ENCODE measurements around the gene OR4F15.

The OR4F15 gene

DNA sequence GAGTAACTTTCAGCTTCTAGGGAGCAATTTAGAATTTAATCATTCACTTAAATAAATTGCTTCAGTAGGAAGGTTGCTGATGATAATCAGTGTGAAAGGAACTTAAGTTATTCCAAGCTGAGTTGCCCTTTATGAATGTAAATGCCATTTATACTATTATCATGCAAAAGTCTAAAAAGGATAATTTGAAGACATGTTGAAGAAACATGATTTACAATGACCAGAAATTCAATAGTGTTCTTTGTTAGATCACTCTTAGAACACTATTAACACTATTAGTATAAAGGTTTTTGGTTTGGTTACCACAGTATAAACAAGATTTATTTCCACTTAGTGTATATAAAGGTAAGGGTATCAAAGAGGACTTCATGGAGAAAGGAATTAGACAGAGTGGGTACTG, 7.1 kb upstream of the OR4F15 start:
- no peak for DNase-seq

DNA sequence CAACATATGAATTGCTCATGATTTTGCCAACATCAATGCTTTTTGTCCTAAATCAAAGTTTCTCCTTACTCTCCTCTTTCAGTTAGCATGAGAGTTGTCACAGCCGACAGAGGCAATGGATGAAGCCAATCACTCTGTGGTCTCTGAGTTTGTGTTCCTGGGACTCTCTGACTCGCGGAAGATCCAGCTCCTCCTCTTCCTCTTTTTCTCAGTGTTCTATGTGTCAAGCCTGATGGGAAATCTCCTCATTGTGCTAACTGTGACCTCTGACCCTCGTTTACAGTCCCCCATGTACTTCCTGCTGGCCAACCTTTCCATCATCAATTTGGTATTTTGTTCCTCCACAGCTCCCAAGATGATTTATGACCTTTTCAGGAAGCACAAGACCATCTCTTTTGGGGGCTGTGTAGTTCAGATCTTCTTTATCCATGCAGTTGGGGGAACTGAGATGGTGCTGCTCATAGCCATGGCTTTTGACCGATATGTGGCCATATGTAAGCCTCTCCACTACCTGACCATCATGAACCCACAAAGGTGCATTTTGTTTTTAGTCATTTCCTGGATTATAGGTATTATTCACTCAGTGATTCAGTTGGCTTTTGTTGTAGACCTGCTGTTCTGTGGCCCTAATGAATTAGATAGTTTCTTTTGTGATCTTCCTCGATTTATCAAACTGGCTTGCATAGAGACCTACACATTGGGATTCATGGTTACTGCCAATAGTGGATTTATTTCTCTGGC, 6.2 kb upstream of the OR4F15 start:
- DNase-seq = no peak

DNA sequence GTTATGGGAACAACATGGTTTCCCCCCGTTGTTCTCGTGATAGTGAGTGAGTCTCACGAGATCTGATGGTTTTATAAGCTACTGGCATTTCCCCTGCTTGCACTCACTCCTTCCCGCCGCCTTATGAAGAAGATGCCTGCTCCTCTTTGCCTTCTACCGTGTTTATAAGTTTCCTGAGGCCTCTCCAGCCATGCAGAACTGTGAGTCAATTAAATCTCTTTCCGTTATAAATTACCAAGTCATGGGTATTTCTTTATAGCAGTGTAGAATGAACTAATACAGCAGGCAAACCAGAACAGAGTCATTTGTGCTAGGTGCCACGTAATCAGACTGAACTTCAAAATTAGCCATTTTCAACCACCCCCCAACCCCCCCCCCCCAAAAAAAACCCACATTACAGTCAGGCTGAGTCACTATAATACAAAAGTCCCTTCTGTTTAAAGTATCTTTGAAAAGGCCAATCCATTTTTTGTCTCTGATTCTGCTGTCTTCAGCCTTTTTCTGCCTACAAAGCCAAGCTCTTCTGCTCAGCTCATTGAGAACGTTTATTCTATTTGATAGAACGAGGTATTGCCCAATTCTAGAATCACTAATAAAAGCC, 4.6 kb upstream of the OR4F15 start:
- no peak for DNase-seq

DNA sequence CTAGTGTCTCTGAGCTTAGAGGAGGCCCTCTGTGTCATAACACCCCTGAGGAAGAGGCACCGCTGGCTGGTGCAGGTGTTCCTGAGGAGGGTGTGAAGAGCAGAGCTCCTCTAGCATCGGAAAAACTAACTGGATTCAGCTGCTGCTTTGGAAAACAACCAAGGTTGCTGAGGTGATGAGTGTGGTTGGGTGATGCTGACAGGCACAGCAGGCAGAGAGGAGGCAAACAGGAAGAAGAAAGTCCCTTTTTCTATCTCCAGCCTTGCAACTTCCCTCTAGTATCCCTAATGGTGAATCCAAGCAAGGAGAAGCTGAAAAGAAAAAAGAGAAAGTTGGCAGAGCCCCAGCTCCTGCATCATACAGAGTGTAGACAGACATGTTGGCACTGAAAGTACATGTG, 3.8 kb upstream of the OR4F15 start:
- DNase-seq = no peak

DNA sequence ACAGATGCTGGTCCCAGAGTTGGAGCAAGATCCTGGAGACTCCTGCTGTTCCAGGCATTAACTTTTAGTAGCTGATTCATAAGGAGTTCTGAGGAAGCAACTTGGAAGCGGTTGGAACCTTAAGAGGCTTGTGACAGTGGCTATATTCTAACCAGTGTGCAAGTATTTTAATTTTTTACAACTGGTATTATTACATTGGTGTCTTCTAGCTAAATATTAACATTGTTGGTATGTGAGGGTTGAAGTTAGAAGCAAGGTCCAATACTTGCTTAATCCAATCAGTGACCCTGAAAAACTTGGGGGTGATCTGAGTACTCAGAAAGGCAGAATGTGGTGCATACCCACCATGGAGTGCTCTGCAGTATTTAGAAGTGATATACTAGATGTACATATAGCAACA, 1.5 kb upstream of the OR4F15 start:
- DNase-seq = no peak

DNA sequence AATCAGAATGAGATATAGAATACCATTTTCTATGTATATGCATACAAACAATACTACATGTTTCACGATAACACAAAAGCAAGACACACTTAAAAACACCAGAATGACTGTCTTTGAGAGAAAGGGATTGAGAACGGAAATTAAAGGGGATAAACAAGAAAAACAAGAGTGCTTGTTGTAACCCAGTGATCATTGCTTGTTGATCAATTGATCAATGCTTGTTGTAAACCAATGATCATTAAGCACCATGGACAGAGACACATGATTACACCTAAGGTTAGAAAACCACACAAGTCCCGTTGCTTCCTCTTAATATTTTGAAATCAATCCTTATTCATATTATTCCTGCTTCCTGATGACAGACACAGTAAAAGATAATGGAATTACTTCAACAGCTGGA, 1.1 kb upstream of the OR4F15 start:
- DNase-seq = no peak

DNA sequence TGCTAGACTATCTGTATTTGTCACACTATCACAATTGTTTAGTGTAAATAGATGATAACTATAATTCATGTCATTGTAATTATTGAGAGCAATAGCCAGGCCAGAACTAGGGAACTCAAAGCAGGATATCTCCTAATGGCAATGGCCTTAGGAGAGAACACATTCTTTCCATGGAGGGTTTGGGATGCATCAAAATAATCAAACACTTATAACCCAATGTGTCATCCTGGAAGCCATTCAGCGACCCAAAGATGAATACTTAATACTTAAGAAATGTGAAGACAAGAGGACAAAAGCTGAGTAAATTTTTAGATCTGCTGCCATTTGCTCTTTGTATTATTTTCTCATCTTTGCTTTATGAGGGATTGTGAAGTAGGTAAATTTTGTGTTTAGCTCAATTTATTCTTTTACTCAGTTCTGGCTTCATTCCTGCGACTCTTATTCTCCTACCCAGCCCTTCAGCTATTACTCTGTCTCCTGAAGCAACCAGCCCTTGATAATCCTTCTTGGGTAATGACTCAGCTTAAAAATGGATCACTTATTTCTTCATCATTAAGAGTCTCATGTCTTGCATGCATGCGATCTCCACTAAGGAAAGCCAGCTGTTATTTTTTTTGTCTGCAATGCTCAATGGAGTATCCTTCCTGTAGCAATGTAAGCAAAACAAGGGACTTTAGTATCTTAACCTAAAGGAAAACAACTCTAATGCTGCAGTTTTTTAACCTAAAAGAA, 2.0 kb downstream of the OR4F15 start:
- no peak for DNase-seq

DNA sequence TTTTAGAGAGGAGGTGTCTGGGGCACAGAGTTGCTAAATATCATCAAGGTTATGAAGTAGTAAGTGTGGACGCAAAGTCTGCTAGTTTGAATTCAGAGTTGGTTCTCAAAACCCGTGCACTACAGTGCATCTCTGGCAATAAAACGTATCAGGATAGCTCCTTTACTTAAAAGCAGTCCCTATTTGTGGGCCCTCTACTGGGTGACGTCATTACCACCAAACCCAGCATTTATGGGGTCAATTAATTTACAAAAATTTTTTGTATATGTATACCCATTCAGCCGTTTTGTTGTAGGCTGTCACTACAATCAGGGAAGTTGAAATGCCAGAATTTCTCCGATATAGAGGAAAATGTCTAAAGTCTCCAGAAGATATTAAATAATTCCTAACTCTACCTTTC, 8.8 kb downstream of the OR4F15 start:
- no peak for DNase-seq

DNA sequence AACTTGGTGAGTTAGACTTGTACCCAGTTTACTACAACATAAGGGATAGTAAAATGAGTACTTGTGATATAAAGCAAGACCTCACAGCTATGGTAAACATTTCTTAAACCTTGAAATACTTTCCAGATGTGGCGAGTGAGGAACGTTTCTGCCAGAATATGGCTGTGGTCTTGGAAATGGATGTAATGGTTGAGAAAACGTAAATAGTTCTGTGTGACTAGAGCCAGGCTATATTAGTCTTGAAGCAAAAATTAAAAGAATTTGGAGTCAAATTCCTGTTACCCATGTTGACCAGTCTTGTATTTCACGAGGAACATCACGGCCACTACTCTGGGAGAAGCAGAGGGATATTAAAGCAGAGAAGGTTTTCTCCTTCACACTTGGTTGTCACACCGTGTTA, 15.3 kb downstream of the OR4F15 start:
- no peak for DNase-seq

DNA sequence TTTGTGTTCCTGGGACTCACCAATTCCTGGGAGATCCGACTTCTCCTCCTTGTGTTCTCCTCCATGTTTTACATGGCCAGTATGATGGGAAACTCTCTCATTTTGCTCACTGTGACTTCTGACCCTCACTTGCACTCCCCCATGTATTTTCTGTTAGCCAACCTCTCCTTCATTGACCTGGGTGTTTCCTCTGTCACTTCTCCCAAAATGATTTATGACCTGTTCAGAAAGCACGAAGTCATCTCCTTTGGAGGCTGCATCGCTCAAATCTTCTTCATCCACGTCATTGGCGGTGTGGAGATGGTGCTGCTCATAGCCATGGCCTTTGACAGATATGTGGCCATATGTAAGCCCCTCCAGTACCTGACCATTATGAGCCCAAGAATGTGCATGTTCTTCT, 16.8 kb downstream of the OR4F15 start:
- DNase-seq = no peak

DNA sequence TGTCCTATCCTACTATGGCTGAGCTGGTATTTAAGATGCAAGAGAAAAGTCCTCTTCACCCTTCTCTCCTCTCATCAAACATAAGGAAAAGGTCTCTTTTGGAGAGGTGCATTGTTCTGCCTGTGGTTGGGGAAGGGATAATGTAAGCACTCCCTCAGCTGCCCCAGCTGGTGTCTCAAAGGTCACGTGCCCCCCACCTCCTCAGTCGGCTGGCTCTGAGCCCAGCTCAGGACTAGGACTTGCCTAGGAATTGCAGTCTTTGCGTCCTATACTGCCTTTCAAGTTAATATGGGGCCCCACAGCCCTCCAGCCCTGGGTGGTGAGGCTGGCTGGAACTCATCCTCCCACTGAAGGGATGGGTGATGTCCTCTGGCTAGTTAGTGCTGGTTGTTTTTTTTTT, 29.7 kb downstream of the OR4F15 start:
- DNase-seq = no peak

DNA sequence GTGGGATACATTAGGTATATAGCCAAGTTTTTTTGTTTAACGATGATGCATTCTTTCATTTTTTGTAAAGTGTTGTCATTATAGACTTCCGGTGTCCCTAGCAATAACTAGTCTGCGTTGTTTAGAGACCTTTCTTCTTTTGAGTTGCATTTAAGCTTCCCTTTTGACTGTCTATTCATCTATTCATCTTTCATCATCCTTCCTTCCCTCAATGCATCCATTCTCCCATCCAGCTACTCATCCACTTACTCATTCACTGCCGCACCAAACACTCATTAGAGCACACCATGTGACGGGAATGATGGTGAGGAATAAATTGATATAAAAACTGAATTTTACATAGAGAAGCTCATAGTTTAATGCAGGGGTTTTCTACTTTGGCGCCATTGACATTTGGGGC, 32.9 kb downstream of the OR4F15 start:
- DNase-seq = no peak

DNA sequence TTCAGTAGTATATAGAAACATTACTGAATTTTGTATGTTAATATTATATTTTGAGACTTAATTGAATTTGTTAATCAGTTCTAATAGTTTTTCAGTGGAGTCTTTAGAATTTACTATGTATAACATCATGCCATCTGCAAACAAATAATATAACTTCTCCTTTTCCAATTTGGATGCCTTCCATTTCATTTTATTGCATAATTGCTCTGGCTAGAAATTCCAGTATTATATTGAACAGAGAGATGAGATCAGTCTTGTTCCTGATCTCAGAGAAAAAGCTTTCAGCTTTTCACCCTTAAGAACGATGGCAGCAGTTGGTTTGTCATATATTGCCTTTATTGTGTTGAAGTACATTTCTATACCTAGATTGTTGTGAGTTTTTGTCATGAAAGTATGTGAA, 40.4 kb downstream of the OR4F15 start:
- DNase-seq = no peak

Measured in activated gamma-delta T cell treated with Interleukin-2 at 50 U/mL for 16 hours (primary cell).